ENCODE measurements around the gene CNOT1.
A peak's percentile ranks its signal among the peaks of the same experiment; 100 is the strongest.
"Not testable (repeated sequence)": the region's sequence is repeated elsewhere in the genome, so short reads cannot be mapped to it uniquely, and the experiment has no call there.

CNOT1 gene

GRCh38 chr16:58501242-58502131 lies 128.1 kb downstream of the CNOT1 start:
- peak; percentile 51 for DNase-seq
- ATAC-seq: peak; percentile 11

DNA sequence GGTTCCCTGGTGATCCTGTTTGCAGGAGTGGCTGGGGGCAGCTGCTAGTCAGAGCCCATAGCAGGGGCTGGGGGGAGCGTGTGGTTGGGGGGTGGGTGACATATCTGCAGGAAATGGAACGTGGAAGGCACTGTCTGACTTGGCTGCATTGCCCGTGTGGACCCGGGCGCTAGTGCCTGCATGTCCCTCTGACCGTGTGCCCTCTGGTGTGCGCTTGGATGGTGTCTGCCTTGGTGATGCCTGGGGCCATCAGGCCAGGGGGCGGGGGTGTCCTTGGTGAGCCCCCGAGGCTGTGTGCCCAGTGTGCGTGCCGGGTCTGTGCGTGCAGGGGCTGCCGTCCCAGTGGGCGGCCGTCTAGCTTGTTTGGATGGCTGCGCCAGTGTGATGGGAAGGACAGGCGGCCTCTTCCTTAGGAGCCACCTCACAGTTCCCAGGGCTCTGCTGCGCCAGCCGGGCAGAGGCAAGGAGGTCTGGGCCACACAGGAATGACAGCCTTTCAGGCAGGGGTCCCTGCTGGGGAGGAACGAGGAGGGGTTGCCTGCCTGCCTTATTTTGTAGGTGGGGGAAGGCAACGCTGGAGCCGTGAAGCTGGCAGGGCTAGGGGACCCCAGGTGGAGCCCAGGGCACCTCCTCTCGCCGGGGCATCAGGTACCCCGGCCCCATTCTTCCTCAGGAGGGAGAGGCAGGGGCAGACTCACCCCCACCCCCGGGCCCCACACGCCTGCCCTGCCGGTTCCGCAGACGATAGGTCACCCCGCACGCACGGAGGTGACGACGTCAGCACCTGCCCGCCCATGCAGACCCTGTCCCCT lies 129.0 kb downstream of the CNOT1 start:
- DNase-seq: peak; percentile 32
- ATAC-seq: peak; percentile 3

DNA sequence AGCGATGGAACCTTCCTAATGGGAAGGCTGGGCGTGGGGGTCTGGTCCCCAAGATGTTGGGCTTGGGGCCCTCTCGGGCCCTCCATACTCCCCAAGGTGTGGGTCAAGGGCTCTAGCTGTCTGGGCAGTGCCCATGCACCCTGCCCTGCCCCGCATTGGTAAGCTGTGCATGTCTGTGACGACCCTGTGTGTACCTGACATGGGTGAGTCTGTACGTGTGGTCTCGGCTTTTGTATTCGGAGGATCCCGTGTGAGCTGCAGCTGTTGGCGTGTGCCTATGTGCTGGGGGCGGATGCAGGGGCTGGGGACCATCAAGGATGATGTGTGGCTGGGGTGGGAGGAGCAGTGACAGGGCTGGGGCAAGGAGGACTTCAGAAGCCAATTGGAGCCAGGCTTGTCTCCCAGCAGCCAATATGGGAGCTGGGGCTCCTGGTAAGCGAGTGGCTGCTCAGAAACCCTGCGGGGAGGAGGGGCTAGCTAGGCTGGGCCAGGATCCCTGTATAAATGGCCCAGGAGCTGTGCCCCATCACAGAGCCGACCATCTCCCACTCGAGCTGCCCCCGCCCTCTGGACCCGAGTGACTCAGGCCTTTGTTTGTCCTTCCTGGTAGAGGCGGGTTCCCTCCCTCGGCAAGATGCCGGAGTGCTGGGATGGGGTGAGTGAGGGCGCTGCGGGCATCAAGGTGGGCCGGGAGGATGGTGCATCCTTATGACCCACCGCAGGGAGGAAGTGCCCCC lies 129.8 kb downstream of the CNOT1 start, which contains the start of gene NDRG4:
NDRG4 (plus strand) TSS at position 529 of the 737 bp plus-strand sequence; CDS start at position 635, 106 bp downstream.
- DNase-seq (peak; percentile 47), ATAC-seq (peak; percentile 60)

- DNase-seq (no peak), ATAC-seq (no peak)
Measured at GRCh38 chr16:58499092-58499511, 130.5 kb downstream of the CNOT1 start.

DNA sequence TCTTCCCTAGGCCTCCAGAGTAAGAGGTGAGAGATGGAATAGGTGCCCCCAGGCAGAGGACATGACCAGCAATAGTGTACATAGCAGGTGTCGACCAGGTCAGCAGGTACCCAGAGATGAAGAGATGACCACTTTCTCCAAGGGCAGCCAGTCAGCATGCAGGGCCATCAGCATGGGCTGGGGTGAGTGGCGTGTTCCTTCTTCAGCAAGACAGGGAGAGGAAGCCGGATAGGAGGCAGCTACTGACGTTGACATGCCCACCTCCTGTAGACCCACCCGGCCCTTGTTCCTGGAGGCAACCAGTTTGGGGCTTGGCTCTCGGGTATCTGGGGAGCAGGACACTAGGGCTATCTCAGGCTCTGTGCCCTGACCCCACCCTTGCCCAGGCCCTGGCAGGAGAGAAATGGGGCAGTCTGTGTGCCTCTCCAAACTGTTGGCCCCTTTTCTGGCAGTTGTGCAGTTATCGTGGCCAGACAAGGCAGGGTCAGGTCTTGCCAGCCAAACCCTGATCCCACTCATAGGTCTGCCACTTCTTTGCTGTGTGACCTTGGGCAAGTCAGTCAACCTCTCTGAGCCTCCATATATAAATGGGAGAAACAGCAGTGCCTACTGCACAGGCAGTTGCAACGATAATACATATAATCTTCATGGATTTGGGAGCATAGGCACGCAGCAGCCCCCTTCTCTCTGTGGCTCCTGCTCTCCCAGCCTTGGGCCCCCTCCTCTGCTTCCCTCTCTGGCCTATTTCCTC lies 131.1 kb downstream of the CNOT1 start:
- DNase-seq (no peak), ATAC-seq (no peak)

GRCh38 chr16:58497935-58498334 lies 131.7 kb downstream of the CNOT1 start:
- no peak for ATAC-seq

DNA sequence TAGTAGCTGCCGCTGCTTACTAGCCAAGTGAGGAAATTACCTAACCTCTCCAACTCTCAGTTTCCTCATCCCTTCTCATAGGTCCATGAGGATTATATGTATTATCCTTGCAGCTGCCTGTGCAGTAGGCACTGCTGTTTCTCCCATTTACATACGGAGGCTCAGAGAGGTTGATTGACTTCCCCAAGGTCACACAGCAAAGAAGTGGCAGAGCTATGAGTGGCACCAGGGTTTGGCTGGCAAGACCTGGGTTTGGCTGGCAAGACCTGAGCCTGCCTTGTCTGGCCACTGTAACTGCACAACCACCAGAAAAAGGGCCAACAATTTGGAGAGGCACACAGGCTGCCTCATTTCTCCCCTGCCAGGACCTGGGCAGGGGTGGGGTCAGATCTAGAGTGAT lies 132.2 kb downstream of the CNOT1 start:
- ATAC-seq: no peak
- DNase-seq: no peak

More at GRCh38 chr16:58497935-58498334, 131.7 kb downstream of the CNOT1 start:
- DNase-seq: no peak

DNA sequence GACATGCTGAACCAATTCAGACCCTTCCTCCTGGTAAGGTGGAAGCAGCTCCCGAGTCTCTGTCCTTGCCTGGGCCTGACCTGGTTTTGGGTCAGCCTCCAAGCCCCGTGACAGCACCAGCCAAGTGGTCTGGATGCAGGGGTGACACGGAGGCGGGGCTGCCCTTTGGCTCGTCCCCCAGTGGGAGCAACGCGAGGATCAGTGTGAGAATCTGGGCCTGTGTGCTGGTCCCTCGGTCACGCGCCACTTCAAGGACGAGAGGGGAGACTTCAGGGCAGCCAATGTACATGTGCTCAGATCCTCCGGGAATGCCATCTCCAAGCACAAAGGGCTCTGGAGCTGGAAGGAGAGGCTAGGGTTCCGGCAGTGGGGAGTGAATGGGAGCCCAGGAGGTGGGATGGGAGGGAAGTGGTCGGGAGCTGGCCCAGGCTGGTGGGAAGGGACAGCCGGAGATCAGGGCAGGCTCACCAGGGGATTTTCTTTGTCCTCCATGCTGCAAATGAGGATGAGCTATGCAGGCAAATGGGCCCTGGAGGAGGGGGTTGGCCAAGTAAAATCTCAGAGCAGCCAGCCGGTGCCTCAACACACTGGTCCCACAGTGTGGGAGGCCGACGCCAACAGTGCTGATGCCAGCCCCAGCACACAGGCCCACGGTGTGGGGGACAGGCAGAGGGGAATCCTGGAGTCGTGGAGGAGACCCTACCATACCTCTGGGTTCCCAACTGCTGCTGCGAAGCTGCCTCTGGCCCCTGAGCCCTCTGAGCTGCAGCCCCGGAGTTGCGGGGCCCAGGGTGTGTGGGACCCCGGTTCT lies 133.9 kb downstream of the CNOT1 start:
- DNase-seq (no peak), ATAC-seq (no peak)

DNA sequence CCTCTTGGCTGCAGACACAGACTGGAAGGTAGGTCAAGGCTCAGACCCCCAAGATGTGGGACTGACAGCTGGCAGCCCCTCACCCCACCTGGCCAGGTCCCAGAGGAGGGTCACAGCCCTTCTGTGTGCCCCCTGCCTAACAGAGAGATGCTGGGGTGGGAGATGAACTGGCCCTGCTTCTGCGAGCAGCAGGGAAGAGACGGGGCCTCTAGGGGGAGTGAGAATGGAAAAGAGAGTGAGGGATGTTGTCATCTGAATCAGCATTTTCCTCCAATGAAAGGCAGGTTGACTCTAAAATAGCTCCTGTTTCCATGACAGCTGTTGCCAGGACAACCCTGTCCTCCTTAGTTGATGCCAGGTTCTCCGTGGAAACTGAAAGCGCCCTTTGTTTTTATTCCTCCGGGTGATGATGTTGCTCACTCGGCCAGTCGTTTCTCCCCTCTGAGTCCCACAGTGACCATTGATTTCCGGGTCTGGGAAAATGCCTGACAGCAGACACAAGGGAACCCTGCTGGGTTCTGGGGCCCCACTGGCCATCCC lies 134.6 kb downstream of the CNOT1 start:
- DNase-seq (peak; percentile 78), ATAC-seq (peak; percentile 80)

DNA sequence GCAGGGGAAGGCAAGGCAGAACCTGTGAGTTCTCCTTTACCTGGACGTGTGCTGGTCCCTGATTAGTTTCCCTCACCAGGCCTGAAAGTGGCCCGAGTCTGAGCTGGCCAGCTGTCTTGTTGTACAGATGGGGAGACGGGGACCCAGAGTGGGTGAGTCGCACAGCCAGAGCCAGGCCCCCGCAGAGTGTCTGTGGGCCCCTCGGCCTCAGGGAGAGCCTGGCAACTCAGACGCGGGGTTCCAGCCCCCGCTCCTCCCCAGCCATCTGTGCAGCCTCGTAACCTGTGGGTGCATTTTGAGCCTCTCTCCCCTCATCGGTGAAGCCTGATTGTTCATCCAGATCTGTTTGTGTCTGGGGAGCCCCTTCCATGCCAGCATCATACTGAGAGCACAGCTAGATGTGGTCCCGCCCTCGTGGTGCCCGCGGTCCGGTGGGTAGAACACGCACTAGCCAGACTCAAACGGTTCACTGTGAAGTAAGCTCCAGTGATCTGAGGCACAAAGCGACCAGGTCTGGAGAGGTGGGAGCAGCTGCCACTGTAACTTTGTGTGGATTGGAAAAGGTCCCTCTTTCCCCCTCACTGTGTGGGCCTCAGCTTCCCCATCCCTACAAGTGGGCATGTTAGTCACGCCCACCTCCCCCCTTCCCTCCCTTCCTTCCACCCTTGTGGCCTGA lies 135.7 kb downstream of the CNOT1 start:
- no peak for DNase-seq
- no peak for ATAC-seq

- ATAC-seq (no peak), DNase-seq (no peak)
Measured at GRCh38 chr16:58492735-58493134, 136.9 kb downstream of the CNOT1 start.

- DNase-seq: no peak
Measured at GRCh38 chr16:58492066-58492465, 137.6 kb downstream of the CNOT1 start.

GRCh38 chr16:58490539-58490938 lies 139.1 kb downstream of the CNOT1 start:
- not testable (repeated sequence) for DNase-seq, ATAC-seq

More at GRCh38 chr16:58492066-58492465, 137.6 kb downstream of the CNOT1 start:
- no peak for ATAC-seq

GRCh38 chr16:58490065-58490464 lies 139.6 kb downstream of the CNOT1 start:
- ATAC-seq (no peak), DNase-seq (no peak)

DNA sequence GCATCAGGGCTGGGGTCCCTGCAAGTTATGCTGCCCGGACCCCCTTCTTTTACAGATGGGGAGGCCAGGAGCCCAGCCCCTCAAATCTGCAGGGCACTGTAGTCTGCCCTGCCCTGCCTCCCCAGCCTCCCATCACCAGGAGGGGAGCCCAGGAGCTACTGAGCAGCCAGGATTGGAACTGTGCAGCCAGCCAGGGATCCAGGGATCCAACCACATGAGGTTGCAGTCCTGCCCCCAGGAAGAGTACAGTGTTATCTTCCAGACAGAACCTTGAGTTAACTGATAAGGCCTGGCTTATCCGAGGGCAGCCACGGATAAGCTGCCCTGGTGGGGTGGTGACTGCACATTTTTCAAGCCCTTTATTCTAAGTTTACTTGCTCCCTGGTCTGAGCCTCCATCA lies 141.1 kb downstream of the CNOT1 start:
- ATAC-seq (no peak), DNase-seq (no peak)

DNA sequence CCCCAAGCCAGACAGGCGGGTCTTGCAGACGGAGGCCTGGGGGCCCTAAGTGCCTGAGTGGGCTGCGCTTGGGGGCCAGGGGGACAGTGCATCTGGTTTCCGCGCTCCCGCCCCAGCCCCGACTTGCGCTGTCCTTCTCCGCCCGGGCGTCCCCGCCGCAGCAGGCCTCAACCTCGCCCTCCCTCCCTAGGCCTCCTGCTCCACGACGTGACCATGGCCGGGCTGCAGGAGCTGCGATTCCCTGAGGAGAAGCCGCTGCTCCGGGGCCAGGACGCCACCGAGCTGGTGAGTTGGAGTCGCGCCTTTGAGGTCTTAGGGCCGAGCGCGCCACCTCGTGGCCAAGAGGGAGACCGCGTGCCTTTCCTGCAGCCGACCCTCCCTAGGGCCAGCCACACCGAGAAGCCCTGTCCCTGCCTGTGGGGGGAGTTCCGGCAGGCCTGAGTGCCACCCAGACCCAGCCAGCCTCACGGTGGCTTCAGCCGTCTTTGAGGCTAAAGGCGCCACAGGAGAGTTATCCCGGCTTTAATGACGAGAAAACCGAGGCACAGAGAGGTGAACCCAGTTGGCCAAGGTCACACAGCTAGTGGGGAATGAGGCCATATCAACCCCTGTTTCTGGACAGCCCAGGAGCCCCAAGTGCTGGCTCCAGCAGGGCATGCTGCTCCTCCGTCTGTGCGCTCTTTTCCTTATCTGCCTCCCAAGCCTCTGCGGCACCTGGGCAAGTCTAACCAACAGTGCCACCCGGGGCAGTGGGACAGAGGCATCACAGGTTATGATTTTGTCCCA lies 141.9 kb downstream of the CNOT1 start:
- ATAC-seq: peak; percentile 75
- peak; percentile 79 for DNase-seq

DNA sequence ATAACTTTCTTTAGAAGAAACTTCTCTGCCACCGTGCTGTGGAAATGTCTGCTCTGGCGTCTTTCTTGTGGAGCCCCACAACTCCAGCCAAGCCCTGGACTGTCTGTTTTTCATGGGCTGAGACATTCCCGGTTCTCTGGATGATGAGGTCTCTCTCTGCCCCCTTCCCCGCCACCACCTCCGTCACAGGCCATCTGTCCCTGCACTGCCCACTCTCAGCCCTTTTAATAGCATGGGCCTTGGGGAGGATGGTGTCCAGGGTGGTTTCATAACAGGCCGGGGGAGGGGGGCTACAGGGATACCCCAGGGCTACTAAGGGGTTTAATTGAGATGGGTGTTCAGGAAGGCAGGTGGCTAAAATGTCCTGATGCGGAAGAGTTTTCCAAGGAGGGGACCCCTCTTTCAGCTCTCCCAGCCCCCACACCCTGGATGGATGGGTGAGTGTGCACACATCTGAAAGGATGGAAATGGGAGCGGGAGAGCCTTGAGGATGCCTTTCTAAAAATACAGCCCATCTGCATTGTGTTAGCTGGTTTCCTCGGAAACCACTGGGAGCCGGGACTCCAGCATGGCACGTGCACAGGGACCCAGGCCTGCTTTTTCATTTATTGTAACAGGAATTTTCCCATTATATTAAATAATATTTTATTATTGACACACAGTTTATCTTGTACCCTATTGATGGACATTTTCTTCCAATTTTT lies 144.3 kb downstream of the CNOT1 start:
- no peak for DNase-seq

DNA sequence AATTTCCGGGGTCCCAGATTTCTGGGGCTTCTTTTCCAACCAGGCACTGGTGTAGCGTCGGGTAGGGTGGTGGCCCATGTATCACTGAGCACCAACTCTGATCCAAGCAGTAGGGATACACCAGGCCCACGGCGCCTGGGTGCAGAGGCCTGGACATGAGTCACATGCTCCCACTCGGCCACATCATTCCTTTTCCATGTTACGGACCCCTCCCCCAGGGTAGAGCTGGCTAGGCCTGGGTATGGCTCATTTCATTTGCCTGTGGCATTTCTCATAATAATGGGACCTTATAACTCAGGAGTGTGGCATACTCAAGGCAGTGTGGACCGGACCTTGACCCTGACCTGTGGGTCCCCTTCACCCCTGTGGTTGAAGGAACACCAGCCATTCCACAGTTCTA lies 147.7 kb downstream of the CNOT1 start:
- ATAC-seq: no peak
- no peak for DNase-seq

More for the DNA sequence above, 144.3 kb downstream of the CNOT1 start:
- ATAC-seq: no peak

Measured in stimulated activated naive CD8-positive, alpha-beta T cell treated with anti-CD3 and anti-CD28 coated beads, Interleukin-15, Interleukin-2, amounts not matched to agents 100 U/mL and 50 U/mL, for 24 hours (primary cell).